Liver (tissue), 9 donors: ENCODE results near the gene WFDC12. TPM values are rescaled to one million over a fixed set of nuclear protein-coding genes. Genes with fewer than 3 reads are reported as not detected.
A peak's percentile ranks its signal among the peaks of the same experiment; 100 is the strongest.

Experiments used
- DNase-seq: peaks from one replicate; pipeline ENCODE4 v3.0.0-alpha.2; 2017; ENCODE audit warnings: low spot score
- H3K27ac ChIP-seq, 2 donors: one replicate each; pipeline ENCODE4 v1.7.0; 2013; ENCODE audit warnings: inconsistent platforms in 2 of 2, low read length in 2 of 2, control low read depth in 1 of 2, low read depth in 1 of 2, mild to moderate bottlenecking in 1 of 2
- H3K27me3 ChIP-seq, 4 donors: one replicate each; pipeline versions ENCODE4 v1.6.1 to v1.7.0; 2013; ENCODE audit warnings: low read length in 3 of 4, inconsistent platforms in 1 of 4, mild to moderate bottlenecking in 1 of 4, moderate library complexity in 1 of 4; ENCODE audit not compliant: control insufficient read depth in 4 of 4, insufficient read depth in 4 of 4
- H3K36me3 ChIP-seq, 4 donors: one replicate each; pipeline versions ENCODE4 v1.6.1 to v1.7.0; 2013; ENCODE audit warnings: low read length in 3 of 4, mild to moderate bottlenecking in 3 of 4, low read depth in 1 of 4, moderate library complexity in 1 of 4; ENCODE audit not compliant: control insufficient read depth in 4 of 4, insufficient read depth in 3 of 4
- H3K4me1 ChIP-seq, 4 donors: one replicate each; pipeline versions ENCODE4 v1.6.1 to v1.7.0; 2013; ENCODE audit warnings: low read length in 3 of 4, mild to moderate bottlenecking in 3 of 4, moderate library complexity in 1 of 4; ENCODE audit not compliant: control insufficient read depth in 4 of 4, insufficient read depth in 4 of 4
- H3K4me3 ChIP-seq, 3 donors: one replicate each; pipeline versions ENCODE4 v1.6.1 to v1.7.0; 2013; ENCODE audit warnings: low read length in 3 of 3, control low read depth in 1 of 3, low read depth in 1 of 3, mild to moderate bottlenecking in 1 of 3
- H3K9ac ChIP-seq, 2 donors: one replicate each; pipeline ENCODE4 v1.7.0; 2013; ENCODE audit warnings: low read length in 2 of 2, mild to moderate bottlenecking in 2 of 2, moderate library complexity in 2 of 2, control low read depth in 1 of 2, low read depth in 1 of 2
- H3K9me3 ChIP-seq, 4 donors: one replicate each; pipeline versions ENCODE4 v1.6.1 to v1.7.0; 2013; ENCODE audit warnings: low read length in 3 of 4; ENCODE audit not compliant: control insufficient read depth in 4 of 4
- ATF3 ChIP-seq: IDR thresholded peaks from 2 replicates; pipeline ENCODE4 v1.6.1; 2016; ENCODE audit warnings: antibody characterized with exemption
- EGR1 ChIP-seq, 2 donors: IDR thresholded peaks; 2 replicates each; pipeline ENCODE4 v1.6.1; 2016 to 2018; ENCODE audit warnings: antibody characterized with exemption in 2 of 2, low read depth in 2 of 2
- FOXA1 ChIP-seq: IDR thresholded peaks from 2 replicates; pipeline ENCODE4 v1.6.1; 2016; ENCODE audit warnings: antibody characterized with exemption
- FOXA2 ChIP-seq: IDR thresholded peaks from 2 replicates; pipeline ENCODE4 v1.6.1; 2016; ENCODE audit warnings: antibody characterized with exemption
- GABPA ChIP-seq, 2 donors: IDR thresholded peaks in 1 of 2; conservative IDR thresholded peaks in 1 of 2; 2 replicates each; pipeline ENCODE4 v1.6.1; 2016; ENCODE audit warnings: antibody characterized with exemption in 2 of 2, mild to moderate bottlenecking in 1 of 2, moderate library complexity in 1 of 2
- HNF4A ChIP-seq, 2 donors: conservative IDR thresholded peaks; 2 replicates each; pipeline ENCODE4 v1.6.1; 2016; ENCODE audit warnings: antibody characterized with exemption in 2 of 2, mild to moderate bottlenecking in 2 of 2
- HNF4G ChIP-seq: IDR thresholded peaks from 2 replicates; pipeline ENCODE4 v1.6.1; 2016; ENCODE audit warnings: antibody characterized with exemption
- JUND ChIP-seq, 2 donors: IDR thresholded peaks; 2 replicates each; pipeline ENCODE4 v1.6.1; 2016; ENCODE audit warnings: antibody characterized with exemption in 2 of 2
- NR2F2 ChIP-seq: IDR thresholded peaks from 2 replicates; pipeline ENCODE4 v1.6.1; 2016; ENCODE audit warnings: antibody characterized with exemption
- RAD21 ChIP-seq, 2 donors: IDR thresholded peaks; 2 replicates each; pipeline ENCODE4 v1.6.1; 2016; ENCODE audit warnings: antibody characterized with exemption in 2 of 2, mild to moderate bottlenecking in 2 of 2
- RXRA ChIP-seq, 2 donors: IDR thresholded peaks; 2 replicates each; pipeline ENCODE4 v1.6.1; 2017 to 2018; ENCODE audit warnings: antibody characterized with exemption in 2 of 2, mild to moderate bottlenecking in 1 of 2
- SP1 ChIP-seq: IDR thresholded peaks from 2 replicates; pipeline ENCODE4 v1.6.1; 2018; ENCODE audit warnings: antibody characterized with exemption, mild to moderate bottlenecking
- TAF1 ChIP-seq: conservative IDR thresholded peaks from 2 replicates; pipeline ENCODE4 v1.6.1; 2016; ENCODE audit warnings: antibody characterized with exemption, mild to moderate bottlenecking
- YY1 ChIP-seq: IDR thresholded peaks from 2 replicates; pipeline ENCODE4 v1.6.1; 2016; ENCODE audit warnings: antibody characterized with exemption, mild to moderate bottlenecking
- WGBS: extraction: QIAGEN DNeasy Blood & Tissue Kit; methylation state at CpG from one replicate; pipeline ENCODE4 v1.1.7; 2013; 5-methylcytosine and 5-hydroxymethylcytosine counted together
- polyA plus RNA-seq, 2 donors: library from polyadenylated mRNA; stranded (reverse) in 1 of 2; unstranded in 1 of 2; fragments of 200-250 nt in 1 of 2; fragments of >200 nt in 1 of 2; fragmentation: Nextera tagmentation in 1 of 2; extraction: Ambion mirVana in 1 of 2; gene quantifications; one replicate each; pipeline versions ENCODE4 v1.2.1 to v1.2.3, GENCODE V29; 2013 to 2015
- total RNA-seq, 2 donors: library from RNA; depleted of rRNA; stranded (reverse); fragments of >200 nt; gene quantifications; one replicate each; pipeline ENCODE4 v1.2.3, GENCODE V29; 2014
- TF ChIP-seq, protein P1 (sequence below): fragments of 150-350 bp; IDR thresholded peaks from 2 replicates; pipeline ENCODE4 v1.5.1; 2017; ENCODE audit warnings: improper control_type of control experiment, low read depth, low read length; ENCODE audit not compliant: missing input control
- TF ChIP-seq, protein P2 (sequence below): IDR thresholded peaks from 2 replicates; pipeline ENCODE4 v1.6.1; 2016; ENCODE audit warnings: antibody characterized with exemption
- TF ChIP-seq, protein P3 (sequence below): IDR thresholded peaks from 2 replicates; pipeline ENCODE4 v1.6.1; 2016; ENCODE audit warnings: antibody characterized with exemption, mild to moderate bottlenecking
- TF ChIP-seq, protein P4 (sequence below): IDR thresholded peaks from 2 replicates; pipeline ENCODE4 v1.6.1; 2016; ENCODE audit warnings: antibody characterized with exemption
- donor health status: healthy.
- donor health status: healthy.
- donor health status: healthy.
- donor health status: healthy.
- donor health status: healthy.

WFDC12 gene
- total and polyA plus RNA-seq, 4 donors = not detected

DNA sequence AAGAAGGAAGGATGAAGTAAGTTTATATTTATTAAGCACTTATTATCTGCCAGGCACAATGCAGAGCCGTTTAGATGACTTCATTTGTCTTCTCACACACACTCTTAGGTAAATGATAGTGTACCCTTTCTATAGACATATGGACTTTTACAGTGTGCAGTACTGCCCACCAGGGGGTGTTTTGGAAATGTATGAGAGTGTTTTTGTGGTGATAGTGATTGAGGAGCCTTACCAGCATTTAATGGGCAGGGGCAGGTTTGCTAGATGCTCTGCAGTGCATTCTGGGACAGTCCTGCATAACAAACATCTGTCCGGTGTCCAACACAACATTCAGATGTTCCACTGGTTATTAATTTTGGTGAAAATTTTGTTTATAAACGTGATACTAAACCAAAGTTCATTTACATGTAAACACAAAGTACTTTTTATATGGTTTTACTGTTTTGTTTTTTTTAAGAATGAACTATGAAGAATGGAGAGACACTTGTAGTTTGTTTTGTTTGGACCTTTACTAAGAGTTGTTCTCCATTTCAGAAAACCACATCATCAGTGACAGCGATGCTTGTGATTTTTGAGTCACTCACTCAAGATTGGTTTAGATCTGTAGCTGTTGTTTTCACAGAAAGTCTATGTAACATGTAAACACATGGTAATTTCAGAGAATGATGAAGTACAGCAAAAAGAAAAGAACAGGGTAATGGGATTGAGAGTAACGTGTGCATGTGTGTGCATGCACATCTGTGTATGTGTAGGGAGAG is 43.2 kb downstream of the WFDC12 start:
- Histone ChIP-seq H3K9ac (no peak overlapping the region), H3K27ac (no peak overlapping the region), H3K4me1 (peaks cover 0 to 8% (median 6%) of the 10 kb centered on the region in 4 donors), H3K9me3 (no peaks in the 10 kb centered on the region), H3K4me3 (no peak overlapping the region), H3K36me3 (peaks cover 1 to 8% (median 4%) of the 10 kb centered on the region in 4 donors), H3K27me3 (no peaks in the 10 kb centered on the region)
- WGBS = 91% methylated on average over 5 of the region's 5 CpGs
- no peak for DNase-seq
- TF ChIP-seq YY1 (no peak), TAF1 (no peak), EGR1 (IDR thresholded peaks at IDR 0.05; ENCODE audit: low read depth in 2 of 2) (no peak), RAD21 (IDR thresholded peaks at IDR 0.05) (peak in 1 of 2 donors; percentile 23), JUND (IDR thresholded peaks at IDR 0.05) (no peak), FOXA1 (no peak), SP1 (no peak)
- TF ChIP-seq, protein P1, sequence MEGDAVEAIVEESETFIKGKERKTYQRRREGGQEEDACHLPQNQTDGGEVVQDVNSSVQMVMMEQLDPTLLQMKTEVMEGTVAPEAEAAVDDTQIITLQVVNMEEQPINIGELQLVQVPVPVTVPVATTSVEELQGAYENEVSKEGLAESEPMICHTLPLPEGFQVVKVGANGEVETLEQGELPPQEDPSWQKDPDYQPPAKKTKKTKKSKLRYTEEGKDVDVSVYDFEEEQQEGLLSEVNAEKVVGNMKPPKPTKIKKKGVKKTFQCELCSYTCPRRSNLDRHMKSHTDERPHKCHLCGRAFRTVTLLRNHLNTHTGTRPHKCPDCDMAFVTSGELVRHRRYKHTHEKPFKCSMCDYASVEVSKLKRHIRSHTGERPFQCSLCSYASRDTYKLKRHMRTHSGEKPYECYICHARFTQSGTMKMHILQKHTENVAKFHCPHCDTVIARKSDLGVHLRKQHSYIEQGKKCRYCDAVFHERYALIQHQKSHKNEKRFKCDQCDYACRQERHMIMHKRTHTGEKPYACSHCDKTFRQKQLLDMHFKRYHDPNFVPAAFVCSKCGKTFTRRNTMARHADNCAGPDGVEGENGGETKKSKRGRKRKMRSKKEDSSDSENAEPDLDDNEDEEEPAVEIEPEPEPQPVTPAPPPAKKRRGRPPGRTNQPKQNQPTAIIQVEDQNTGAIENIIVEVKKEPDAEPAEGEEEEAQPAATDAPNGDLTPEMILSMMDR = peak; percentile 14
- TF ChIP-seq, protein P2, sequence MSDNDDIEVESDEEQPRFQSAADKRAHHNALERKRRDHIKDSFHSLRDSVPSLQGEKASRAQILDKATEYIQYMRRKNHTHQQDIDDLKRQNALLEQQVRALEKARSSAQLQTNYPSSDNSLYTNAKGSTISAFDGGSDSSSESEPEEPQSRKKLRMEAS = no peak

DNA sequence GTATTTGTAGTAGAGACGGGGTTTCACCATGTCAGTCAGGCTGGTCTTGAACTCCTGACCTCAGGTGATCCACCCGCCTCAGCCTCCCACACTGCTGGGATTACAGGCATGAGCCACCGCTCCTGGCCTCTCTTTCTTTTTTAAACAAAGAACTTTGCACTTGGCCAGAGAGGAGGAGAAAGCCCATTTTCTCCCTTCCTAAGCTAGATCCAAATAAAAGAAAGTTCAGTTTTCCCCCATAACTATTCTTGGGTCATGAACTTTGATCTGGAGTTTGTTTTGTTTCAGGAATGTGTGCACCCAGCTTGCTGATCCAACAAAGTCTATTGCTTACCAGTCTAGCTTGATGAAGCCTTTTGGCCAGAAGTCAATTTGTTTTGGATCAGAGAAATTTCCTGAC is 46.7 kb downstream of the WFDC12 start:
- TF ChIP-seq TAF1 = no peak
- peak; percentile 47 for TF ChIP-seq HNF4G
- peak in 1 of 2 donors; percentile 51 for TF ChIP-seq JUND (IDR thresholded peaks at IDR 0.05)
- peak in 1 of 2 donors; percentile 17 for TF ChIP-seq RAD21 (IDR thresholded peaks at IDR 0.05)
- TF ChIP-seq YY1 = peak; percentile 38
- TF ChIP-seq RXRA (IDR thresholded peaks at IDR 0.05) = peak; percentile 83 to 89
- no peak for TF ChIP-seq ATF3
- TF ChIP-seq NR2F2 = peak; percentile 82
- TF ChIP-seq SP1 = peak; percentile 73
- TF ChIP-seq EGR1 (IDR thresholded peaks at IDR 0.05; ENCODE audit: low read depth in 2 of 2) = no peak
- TF ChIP-seq, protein P3, sequence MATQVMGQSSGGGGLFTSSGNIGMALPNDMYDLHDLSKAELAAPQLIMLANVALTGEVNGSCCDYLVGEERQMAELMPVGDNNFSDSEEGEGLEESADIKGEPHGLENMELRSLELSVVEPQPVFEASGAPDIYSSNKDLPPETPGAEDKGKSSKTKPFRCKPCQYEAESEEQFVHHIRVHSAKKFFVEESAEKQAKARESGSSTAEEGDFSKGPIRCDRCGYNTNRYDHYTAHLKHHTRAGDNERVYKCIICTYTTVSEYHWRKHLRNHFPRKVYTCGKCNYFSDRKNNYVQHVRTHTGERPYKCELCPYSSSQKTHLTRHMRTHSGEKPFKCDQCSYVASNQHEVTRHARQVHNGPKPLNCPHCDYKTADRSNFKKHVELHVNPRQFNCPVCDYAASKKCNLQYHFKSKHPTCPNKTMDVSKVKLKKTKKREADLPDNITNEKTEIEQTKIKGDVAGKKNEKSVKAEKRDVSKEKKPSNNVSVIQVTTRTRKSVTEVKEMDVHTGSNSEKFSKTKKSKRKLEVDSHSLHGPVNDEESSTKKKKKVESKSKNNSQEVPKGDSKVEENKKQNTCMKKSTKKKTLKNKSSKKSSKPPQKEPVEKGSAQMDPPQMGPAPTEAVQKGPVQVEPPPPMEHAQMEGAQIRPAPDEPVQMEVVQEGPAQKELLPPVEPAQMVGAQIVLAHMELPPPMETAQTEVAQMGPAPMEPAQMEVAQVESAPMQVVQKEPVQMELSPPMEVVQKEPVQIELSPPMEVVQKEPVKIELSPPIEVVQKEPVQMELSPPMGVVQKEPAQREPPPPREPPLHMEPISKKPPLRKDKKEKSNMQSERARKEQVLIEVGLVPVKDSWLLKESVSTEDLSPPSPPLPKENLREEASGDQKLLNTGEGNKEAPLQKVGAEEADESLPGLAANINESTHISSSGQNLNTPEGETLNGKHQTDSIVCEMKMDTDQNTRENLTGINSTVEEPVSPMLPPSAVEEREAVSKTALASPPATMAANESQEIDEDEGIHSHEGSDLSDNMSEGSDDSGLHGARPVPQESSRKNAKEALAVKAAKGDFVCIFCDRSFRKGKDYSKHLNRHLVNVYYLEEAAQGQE = peak; percentile 38
- TF ChIP-seq HNF4A (conservative IDR thresholded peaks at IDR 0.05) = peak; percentile 87 to 89
- TF ChIP-seq, protein P2 = no peak
- TF ChIP-seq, protein P4, sequence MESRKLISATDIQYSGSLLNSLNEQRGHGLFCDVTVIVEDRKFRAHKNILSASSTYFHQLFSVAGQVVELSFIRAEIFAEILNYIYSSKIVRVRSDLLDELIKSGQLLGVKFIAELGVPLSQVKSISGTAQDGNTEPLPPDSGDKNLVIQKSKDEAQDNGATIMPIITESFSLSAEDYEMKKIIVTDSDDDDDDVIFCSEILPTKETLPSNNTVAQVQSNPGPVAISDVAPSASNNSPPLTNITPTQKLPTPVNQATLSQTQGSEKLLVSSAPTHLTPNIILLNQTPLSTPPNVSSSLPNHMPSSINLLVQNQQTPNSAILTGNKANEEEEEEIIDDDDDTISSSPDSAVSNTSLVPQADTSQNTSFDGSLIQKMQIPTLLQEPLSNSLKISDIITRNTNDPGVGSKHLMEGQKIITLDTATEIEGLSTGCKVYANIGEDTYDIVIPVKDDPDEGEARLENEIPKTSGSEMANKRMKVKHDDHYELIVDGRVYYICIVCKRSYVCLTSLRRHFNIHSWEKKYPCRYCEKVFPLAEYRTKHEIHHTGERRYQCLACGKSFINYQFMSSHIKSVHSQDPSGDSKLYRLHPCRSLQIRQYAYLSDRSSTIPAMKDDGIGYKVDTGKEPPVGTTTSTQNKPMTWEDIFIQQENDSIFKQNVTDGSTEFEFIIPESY = peak; percentile 27
- TF ChIP-seq FOXA1 = no peak
- TF ChIP-seq FOXA2 = no peak
- TF ChIP-seq, protein P1 = no peak
- peak in 1 of 2 donors; percentile 11 for TF ChIP-seq GABPA (IDR thresholded peaks at IDR 0.05 in 1 of 2, conservative IDR thresholded peaks at IDR 0.05 in 1 of 2)
- no peak overlapping the region for H3K9ac ChIP-seq
- peaks cover 0 to 8% (median 6%) of the 10 kb centered on the region in 4 donors for H3K4me1 ChIP-seq
- H3K9me3 ChIP-seq = no peaks in the 10 kb centered on the region
- no peak overlapping the region for H3K4me3 ChIP-seq
- H3K27me3 ChIP-seq = no peaks in the 10 kb centered on the region
- no peak for DNase-seq
- no peak overlapping the region for H3K27ac ChIP-seq
- 28% methylated on average over 3 of the region's 3 CpGs for WGBS
- peaks cover 1 to 12% (median 9%) of the 10 kb centered on the region in 4 donors for H3K36me3 ChIP-seq
